Astrocyte of the cerebellum (primary cell): Measurements from ENCODE around the gene ERBB4.

ENCODE experiments used
- DNase-seq: peaks from one replicate; pipeline ENCODE4 v3.0.0-alpha.2; 2011; ENCODE audit warnings: low read depth
- H3K4me3 ChIP-seq: 2 replicates; pipeline ENCODE4 v1.5.1; 2011; ENCODE audit warnings: mild to moderate bottlenecking, low read depth, low read length, moderate library complexity
- CTCF ChIP-seq: IDR thresholded peaks from 2 replicates; pipeline ENCODE4 v1.5.1; 2012; ENCODE audit warnings: low read length, low read depth, moderate library complexity, mild to moderate bottlenecking; ENCODE audit errors: missing control alignments
- in situ Hi-C: cut with HindIII; loops from 2 replicates; pipeline ENCODE4 v1.10.0; 2017; ENCODE audit warnings: low sequenced_read_pairs

The ERBB4 gene

GRCh38 chr2:211329882-211330281, 1208.7 kb downstream of the ERBB4 start:
- no peak overlapping the region for H3K4me3 ChIP-seq
- no peak for TF ChIP-seq CTCF
- no peak for DNase-seq
- in situ Hi-C loops = no loop called here

- in situ Hi-C loops = no loop called here
- no peak overlapping the region for H3K4me3 ChIP-seq
- DNase-seq = no peak
- no peak for TF ChIP-seq CTCF
These were observed 1209.2 kb downstream of the ERBB4 start for GRCh38 chr2:211329421-211329820.

- no peak overlapping the region for H3K4me3 ChIP-seq
- no peak for TF ChIP-seq CTCF
- in situ Hi-C loops = no loop called here
- DNase-seq = no peak
These were observed 1210.5 kb downstream of the ERBB4 start for GRCh38 chr2:211328126-211328525.
